HG02763 (cell line): Measurements from ENCODE around the gene SLC22A3.

Experiments
- ATAC-seq: cut with Tn5 transposase; IDR thresholded peaks from one replicate; pipeline ENCODE4 v1.9.1; 2021; ENCODE audit warnings: mild to moderate bottlenecking, moderate library complexity; ENCODE audit not compliant: unreplicated experiment

The SLC22A3 gene

GRCh38 chr6:160333841-160334240 lies 14.3 kb upstream of the SLC22A3 start:
- ATAC-seq = no peak

DNA sequence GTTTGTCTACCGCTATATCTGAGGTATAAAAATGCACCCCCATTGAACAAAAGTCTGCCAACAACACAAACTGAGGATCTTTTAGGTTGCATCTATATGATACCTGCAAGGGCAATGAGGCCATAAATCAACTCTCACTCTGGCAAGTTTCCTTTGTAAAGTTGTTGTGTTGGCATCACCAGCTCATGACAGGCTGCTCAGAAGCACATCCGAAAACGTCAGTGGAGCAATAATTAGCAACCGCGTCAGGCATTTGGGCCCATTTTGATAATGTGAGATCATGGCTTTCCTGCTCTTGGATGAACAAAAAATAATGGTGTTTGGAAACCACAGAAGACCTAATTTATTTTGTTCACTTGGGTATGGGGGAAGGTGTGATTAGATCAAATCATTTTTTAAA lies 12.0 kb upstream of the SLC22A3 start:
- ATAC-seq = no peak

GRCh38 chr6:160337301-160337700 lies 10.9 kb upstream of the SLC22A3 start:
- ATAC-seq = no peak

GRCh38 chr6:160337991-160338390 lies 10.2 kb upstream of the SLC22A3 start:
- no peak for ATAC-seq

GRCh38 chr6:160343144-160343543 lies 5.0 kb upstream of the SLC22A3 start:
- no peak for ATAC-seq

DNA sequence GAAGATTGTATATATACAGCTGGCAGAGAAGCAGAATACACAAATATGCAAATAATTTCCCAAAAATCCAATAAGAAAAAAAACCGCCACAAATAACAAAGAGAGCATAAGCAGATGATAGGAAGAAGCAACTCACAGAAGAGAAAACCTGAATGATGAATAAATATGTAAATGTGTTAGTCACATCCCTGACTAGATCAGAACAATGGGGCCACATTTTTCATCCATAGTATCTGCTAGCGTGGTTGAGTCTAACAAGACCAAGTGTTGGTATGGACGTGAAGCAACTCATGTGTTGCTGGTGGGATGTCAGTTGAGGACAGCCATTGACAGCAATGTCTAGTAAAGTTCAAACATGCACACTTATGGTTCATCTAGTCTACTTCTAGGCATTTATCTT lies 3.9 kb upstream of the SLC22A3 start:
- no peak for ATAC-seq

GRCh38 chr6:160347259-160348222 lies 637 bp upstream of the SLC22A3 start:
- ATAC-seq = no peak

GRCh38 chr6:160349020-160349441 lies 853 bp downstream of the SLC22A3 start:
- no peak for ATAC-seq

DNA sequence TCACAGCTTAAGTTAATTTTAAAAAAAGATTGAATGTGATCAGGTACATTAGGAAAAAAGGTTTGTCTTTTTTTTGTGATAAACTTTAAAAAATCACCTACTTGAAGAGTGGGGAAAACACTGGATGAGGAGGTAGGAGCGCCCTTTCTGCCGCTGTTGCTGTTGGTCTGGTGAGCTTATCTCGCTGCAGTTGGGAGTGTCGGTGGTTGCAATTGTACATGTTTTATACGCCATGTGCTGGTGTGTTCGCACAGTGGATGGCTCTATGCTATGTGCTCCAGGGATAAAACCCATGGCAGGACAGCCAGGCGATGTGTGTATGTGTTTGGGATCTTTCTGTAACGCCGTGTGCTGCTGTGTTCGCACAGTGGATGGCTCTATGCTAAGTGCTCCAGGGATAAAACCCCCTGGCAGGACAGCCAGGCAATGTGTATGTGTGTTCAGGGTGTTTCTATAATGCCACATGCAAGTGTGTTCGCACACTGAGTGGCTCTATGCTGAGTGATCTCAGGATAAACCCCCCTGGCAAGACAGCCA lies 1.7 kb downstream of the SLC22A3 start:
- ATAC-seq = no peak

DNA sequence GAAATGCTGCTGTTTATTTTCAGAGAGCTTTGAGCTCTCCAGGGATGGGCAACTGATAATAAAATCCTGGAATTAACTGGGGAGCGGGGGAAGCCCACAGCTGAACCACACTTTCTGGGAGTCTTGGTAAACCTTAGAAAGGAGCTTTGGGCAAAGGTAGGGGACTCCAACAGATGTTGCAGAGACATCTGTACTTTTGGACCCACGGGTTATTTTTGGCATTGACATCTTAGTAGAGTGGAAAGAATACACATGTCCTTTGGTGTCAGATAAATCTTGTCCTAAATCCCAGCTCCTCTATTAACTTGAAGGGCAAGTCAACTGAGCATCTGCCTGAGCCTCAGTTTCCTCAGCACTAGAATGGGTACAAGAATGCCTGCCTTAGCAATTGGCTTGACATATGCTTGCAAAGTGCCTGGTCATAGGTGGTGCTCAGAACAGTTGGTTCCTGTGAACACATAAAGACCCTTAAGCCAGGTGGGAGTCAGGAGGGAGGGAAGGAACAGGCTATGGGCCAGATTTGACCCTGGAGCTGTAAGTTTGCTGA lies 5.8 kb downstream of the SLC22A3 start:
- no peak for ATAC-seq

- no peak for ATAC-seq
Observed at GRCh38 chr6:160355001-160355400, 6.8 kb downstream of the SLC22A3 start.

DNA sequence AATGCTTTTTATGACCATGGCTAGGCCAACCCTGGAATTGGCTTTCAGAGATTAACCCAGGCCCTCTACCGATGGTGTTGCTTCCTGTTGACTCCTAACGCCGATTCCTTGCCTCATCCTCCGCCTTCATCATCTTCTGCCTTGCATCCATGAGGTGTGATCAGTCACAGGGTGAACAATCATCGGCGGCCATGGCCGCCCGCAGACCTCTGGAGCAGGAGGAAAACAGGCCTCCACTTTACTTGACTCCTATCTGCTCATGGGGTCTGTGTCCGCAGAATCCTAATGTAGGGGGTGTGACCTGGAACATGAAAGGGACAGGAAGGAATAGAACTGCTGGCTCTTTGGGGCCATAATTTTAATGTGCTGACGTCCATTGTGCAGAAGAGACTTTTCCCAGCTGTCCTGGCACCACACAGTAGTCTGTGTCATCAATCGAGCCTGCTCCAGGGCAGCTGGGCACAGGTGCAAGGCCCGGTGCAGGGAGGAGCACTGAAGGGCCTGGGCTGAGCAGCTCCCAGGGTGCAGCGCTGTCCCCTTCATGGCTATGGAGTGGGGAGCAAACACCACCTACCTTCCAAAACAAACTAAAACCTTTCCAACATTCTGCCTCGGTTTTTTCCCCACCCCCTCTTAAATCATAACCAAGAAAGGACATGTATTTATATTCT lies 8.0 kb downstream of the SLC22A3 start:
- ATAC-seq = no peak

- no peak for ATAC-seq
Observed at GRCh38 chr6:160357088-160357487, 8.9 kb downstream of the SLC22A3 start.

DNA sequence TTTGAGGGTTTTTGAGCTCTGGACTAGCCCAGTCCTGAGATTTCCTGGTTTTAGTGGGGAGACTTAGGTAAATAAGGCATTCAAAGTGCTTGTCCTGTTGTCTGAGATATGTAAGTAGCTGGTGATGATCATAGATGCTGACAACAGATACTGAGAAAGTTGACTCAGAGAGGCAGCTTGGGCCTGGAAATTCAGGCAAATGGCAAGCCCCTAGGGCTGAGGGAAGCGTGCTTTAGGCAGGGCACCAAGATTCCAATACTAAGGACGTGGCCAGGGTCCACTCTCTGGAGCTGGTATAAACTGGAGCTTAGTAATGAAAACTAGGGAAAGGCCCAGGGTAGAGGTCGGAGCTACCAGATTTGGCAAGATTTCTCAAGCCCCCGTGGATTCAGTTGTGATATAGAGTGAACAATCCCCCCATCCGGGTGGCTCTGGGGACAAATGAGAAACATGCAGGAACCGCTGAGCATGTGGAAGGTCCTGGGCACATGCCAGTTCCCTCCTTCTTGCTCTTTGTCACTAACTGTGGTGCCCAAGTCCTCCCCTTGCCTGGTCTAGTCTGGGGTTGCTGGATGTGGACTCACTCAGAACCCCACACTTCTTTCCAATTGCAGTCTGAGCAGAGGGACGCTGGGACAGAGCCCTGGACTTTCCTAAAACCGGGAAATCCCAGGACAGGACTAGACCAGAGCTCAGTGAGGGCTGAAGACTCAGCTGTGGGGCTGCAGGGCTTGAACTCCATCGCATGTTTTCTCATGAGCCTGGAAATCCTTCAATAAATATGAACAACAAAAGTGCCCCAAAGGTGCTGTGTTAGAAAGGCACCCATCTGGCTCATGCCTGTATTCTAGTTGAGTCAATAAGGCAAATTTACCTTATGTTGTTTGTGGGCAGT lies 10.3 kb downstream of the SLC22A3 start:
- ATAC-seq = no peak

- ATAC-seq = no peak
Observed at GRCh38 chr6:160360955-160361354, 12.8 kb downstream of the SLC22A3 start.

DNA sequence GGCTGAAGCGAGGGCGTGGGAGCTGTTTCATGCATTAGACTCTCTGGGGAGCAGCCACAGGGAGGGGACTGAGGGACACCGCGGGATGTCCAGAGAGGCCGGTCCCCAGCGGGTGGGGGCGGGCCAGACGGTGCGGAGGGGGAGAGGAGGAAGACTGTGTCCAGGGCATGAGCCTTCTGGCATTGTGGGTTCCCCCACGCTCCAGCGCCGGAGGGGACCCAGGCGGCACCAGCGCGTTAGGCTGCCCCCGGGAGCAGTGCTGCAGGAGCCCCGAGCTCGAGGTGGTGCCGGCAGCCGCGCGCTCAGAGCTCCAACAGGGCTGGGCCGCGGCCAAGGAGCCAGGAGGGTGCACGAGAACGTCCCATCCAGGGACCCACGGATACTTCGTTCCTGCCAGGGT lies 14.4 kb downstream of the SLC22A3 start:
- no peak for ATAC-seq

- ATAC-seq = no peak
Observed at GRCh38 chr6:160363016-160363996, 15.1 kb downstream of the SLC22A3 start.

DNA sequence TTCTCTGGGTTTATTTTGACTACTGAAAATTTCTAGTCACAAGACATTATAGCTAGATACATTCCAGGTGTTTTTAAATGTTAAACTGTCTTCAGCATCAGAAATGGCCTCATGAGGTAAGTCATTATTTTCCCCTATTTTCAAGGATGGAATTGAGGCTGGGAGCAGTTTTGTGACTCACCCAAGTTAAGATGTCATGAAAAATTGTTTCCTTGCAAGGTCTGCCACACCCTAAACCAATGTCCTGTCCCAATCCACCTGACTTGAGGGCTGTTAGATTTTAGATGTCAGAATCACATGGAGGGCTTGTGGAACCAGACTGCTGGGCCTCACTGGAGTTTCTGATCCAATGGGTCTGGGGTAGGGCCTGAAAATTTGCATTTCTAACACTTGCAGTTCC lies 16.9 kb downstream of the SLC22A3 start:
- ATAC-seq = no peak

- no peak for ATAC-seq
Observed at GRCh38 chr6:160367798-160368547, 19.8 kb downstream of the SLC22A3 start.
